Duodenal mucosa (tissue), 2 donors: Measurements from ENCODE around the gene ILDR1.

ENCODE experiments used
- H3K27ac ChIP-seq: one replicate; pipeline ENCODE4 v1.7.0; 2013; ENCODE audit warnings: low read depth, low read length
- H3K27me3 ChIP-seq, 2 donors: one replicate each; pipeline ENCODE4 v1.7.0; 2013; ENCODE audit warnings: low read length in 2 of 2, control low read depth in 1 of 2; ENCODE audit not compliant: insufficient read depth in 2 of 2, control insufficient read depth in 1 of 2
- H3K36me3 ChIP-seq, 2 donors: one replicate each; pipeline ENCODE4 v1.7.0; 2013; ENCODE audit warnings: low read length in 2 of 2, control low read depth in 1 of 2; ENCODE audit not compliant: insufficient read depth in 2 of 2, control insufficient read depth in 1 of 2
- H3K4me1 ChIP-seq, 2 donors: one replicate each; pipeline ENCODE4 v1.7.0; 2013; ENCODE audit warnings: low read length in 2 of 2, control low read depth in 1 of 2; ENCODE audit not compliant: insufficient read depth in 2 of 2, control insufficient read depth in 1 of 2
- H3K4me3 ChIP-seq, 2 donors: one replicate each; pipeline ENCODE4 v1.7.0; 2013; ENCODE audit warnings: low read length in 2 of 2, low read depth in 1 of 2
- H3K9ac ChIP-seq, 2 donors: one replicate each; pipeline ENCODE4 v1.7.0; 2013; ENCODE audit warnings: low read length in 2 of 2, low read depth in 1 of 2
- H3K9me3 ChIP-seq, 2 donors: one replicate each; pipeline ENCODE4 v1.7.0; 2013; ENCODE audit warnings: low read length in 2 of 2, control low read depth in 1 of 2; ENCODE audit not compliant: control insufficient read depth in 1 of 2

Gene ILDR1

GRCh38 chr3:121995161-121996137, 26.6 kb downstream of the ILDR1 start:
- Histone ChIP-seq H3K4me1 (peaks cover 0 to 14% of the 10 kb centered on the region in 2 donors), H3K4me3 (no peak overlapping the region), H3K9me3 (no peaks in the 10 kb centered on the region), H3K27ac (no peak overlapping the region), H3K27me3 (no peaks in the 10 kb centered on the region), H3K9ac (no peak overlapping the region), H3K36me3 (peaks cover 0 to 20% of the 10 kb centered on the region in 2 donors)

- Histone ChIP-seq H3K27ac (no peak overlapping the region), H3K36me3 (peaks cover 0 to 20% of the 10 kb centered on the region in 2 donors), H3K4me3 (no peak overlapping the region), H3K9ac (no peak overlapping the region), H3K4me1 (peaks cover 0 to 14% of the 10 kb centered on the region in 2 donors), H3K9me3 (no peaks in the 10 kb centered on the region), H3K27me3 (no peaks in the 10 kb centered on the region)
These were observed 27.5 kb downstream of the ILDR1 start for GRCh38 chr3:121994551-121994950.

DNA sequence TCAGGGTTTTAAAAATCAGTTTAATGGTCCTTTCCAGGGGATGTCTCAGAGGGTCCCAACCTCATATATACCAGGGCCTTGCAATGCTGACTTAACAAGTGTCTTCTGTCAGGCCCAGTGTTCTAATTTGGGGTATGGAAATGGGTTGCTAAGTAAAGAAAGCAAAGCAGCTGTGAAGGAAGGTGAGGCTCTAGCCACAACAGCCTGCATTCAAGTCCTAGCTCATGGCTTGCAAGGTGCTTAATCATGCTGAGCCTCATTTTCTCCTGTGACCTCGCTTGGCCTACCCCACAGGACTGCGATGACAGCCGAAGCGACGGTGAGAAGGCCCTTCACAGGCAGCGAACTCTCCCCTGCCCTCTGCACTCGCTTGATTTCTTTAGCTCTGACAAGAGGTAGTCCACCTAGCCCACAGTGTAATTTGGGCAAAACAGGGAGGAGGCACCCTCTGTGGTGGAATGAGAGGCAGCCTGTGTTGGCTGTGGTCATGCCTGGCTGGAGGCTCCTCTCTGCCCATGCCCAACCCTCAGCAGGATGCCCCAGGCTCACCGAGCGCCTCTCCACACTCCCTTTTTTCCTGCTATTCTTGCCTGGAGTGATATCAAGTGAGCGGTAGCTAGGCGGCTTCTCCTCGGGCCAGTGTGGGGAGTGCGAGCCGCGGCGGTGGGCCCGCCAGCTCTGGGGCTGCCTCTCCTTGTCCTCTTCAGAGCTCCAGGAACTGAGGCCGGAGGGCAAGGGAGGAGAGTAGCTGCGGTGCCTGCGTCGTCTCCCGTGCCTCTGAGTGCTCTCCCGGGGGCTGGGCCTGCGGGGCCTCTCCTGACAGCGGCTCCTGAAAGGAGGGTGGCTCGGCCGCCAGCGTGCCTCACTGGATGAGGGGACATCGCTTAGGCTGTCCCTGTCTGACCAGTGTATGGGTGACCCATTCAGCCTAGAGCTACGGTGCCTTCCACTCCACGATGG, 29.2 kb downstream of the ILDR1 start:
- Histone ChIP-seq H3K4me1 (peaks cover 0 to 14% of the 10 kb centered on the region in 2 donors), H3K9me3 (no peaks in the 10 kb centered on the region), H3K9ac (no peak overlapping the region), H3K27me3 (no peaks in the 10 kb centered on the region), H3K27ac (no peak overlapping the region), H3K36me3 (peaks cover 0 to 14% of the 10 kb centered on the region in 2 donors), H3K4me3 (no peak overlapping the region)

DNA sequence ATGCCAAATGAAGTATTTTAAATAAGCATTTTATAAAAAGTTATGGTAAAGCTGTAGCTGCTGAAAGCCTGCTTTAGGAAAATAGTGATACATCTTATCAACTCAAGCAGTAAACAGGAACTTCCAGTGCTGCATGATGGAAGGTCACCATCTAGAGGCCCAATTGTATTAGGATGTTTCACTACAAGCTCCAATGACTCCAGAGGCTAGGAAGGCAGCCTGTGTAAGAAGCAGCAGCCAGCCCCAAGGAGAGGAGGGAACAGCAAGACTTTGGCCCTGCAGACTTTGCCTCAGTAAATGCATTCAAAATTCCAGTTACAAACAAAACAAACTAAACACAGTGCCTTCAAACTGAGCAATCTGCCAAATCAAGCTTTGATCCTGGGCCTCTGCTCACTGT, 32.1 kb downstream of the ILDR1 start:
- no peak overlapping the region for H3K27ac ChIP-seq
- H3K36me3 ChIP-seq = peaks cover 0 to 14% of the 10 kb centered on the region in 2 donors
- no peak overlapping the region for H3K4me3 ChIP-seq
- H3K9ac ChIP-seq = no peak overlapping the region
- no peaks in the 10 kb centered on the region for H3K4me1 ChIP-seq
- H3K27me3 ChIP-seq = no peaks in the 10 kb centered on the region
- no peaks in the 10 kb centered on the region for H3K9me3 ChIP-seq

GRCh38 chr3:121988146-121988545, 33.9 kb downstream of the ILDR1 start:
- Histone ChIP-seq H3K36me3 (peaks cover 0 to 6% of the 10 kb centered on the region in 2 donors), H3K9ac (no peak overlapping the region), H3K9me3 (peaks cover 0 to 10% of the 10 kb centered on the region in 2 donors), H3K4me1 (no peaks in the 10 kb centered on the region), H3K27ac (no peak overlapping the region), H3K4me3 (no peak overlapping the region), H3K27me3 (no peaks in the 10 kb centered on the region)

DNA sequence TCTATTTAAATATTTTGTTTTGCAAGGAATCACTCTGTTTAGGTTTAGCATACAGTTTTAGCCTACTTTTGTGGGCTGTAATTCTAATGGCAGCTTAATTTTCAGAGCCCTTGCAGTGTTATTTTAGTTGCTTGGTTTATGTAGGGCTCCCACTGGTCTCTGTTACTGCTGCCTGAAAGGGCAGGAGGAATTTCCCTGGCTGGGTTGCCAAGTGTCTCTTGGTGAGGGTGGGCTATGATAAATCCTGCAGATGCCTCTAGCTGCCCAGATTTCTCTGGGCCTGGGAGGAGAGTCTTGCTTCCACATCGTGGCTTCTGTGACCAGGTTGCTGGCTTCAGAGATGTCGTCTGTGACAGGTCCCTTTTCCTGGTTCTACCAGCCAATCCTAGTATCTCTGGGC, 36.2 kb downstream of the ILDR1 start:
- Histone ChIP-seq H3K9ac (no peak overlapping the region), H3K27ac (no peak overlapping the region), H3K9me3 (peaks cover 0 to 13% of the 10 kb centered on the region in 2 donors), H3K4me1 (no peaks in the 10 kb centered on the region), H3K4me3 (no peak overlapping the region), H3K36me3 (no peaks in the 10 kb centered on the region), H3K27me3 (no peaks in the 10 kb centered on the region)

GRCh38 chr3:121981473-121981872, 40.6 kb downstream of the ILDR1 start:
- Histone ChIP-seq H3K27ac (no peak overlapping the region), H3K9me3 (peaks cover 0 to 13% of the 10 kb centered on the region in 2 donors), H3K9ac (no peak overlapping the region), H3K4me3 (no peak overlapping the region), H3K4me1 (peaks cover 3 to 9% of the 10 kb centered on the region in 2 donors), H3K27me3 (no peaks in the 10 kb centered on the region), H3K36me3 (no peaks in the 10 kb centered on the region)

GRCh38 chr3:121980450-121980796, 41.6 kb downstream of the ILDR1 start:
- H3K27ac ChIP-seq = no peak overlapping the region
- H3K4me1 ChIP-seq = peaks cover 3 to 9% of the 10 kb centered on the region in 2 donors
- no peak overlapping the region for H3K9ac ChIP-seq
- H3K27me3 ChIP-seq = no peaks in the 10 kb centered on the region
- no peak overlapping the region for H3K4me3 ChIP-seq
- no peaks in the 10 kb centered on the region for H3K36me3 ChIP-seq
- peaks cover 0 to 13% of the 10 kb centered on the region in 2 donors for H3K9me3 ChIP-seq

DNA sequence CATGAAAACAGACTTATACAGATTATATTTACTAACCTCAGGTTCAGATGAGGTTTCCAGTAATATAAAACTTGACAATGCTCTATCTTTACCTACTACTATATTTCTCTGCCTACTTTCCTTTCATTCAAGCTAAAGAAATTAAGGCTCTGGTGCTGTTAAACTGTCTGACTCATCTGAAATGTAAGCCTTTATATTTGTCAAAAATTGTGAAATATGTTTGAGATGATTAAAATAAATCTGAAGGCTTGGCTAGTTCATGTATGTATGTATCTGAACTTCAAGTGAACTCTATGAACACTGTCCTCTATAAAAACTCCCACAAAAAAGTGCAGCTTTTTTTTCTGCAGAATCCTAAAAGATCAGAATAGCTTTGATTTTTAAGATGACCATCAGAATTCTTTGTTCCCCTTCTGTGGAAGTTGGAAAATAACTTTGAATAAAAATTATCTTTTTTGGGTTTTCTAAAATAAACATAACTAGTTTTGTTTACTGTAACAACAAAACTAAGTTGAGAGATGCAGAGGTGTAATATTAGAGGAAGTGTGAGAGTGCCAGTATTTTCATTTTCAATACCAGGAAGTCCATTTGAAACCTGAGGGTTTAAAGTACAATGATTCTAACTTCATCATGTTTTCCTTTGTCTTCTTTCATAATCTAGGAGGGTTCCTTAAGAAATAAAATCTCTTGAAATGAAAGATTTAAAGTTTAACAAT, 42.2 kb downstream of the ILDR1 start:
- Histone ChIP-seq H3K27ac (no peak overlapping the region), H3K9me3 (peaks cover 0 to 13% of the 10 kb centered on the region in 2 donors), H3K4me3 (no peak overlapping the region), H3K27me3 (no peaks in the 10 kb centered on the region), H3K36me3 (no peaks in the 10 kb centered on the region), H3K4me1 (peaks cover 3 to 9% of the 10 kb centered on the region in 2 donors), H3K9ac (no peak overlapping the region)
